PFSK-1 (cell line): ENCODE results near the gene TMEM229A.

Source experiments
- FOXP2 ChIP-seq: optimal IDR thresholded peaks from 2 replicates; pipeline ENCODE3; 2011; ENCODE audit warnings: borderline replicate concordance, control low read depth, inconsistent platforms; ENCODE audit not compliant: insufficient read depth; ENCODE audit errors: extremely low read length, extremely low read depth
- POLR2AphosphoS5 ChIP-seq: IDR thresholded peaks from 2 replicates; pipeline ENCODE4 v1.6.1; 2012; ENCODE audit warnings: low read depth, mild to moderate bottlenecking, control low read depth, low read length, moderate library complexity
- SIN3A ChIP-seq: IDR thresholded peaks from 2 replicates; pipeline ENCODE4 v1.6.1; 2012; ENCODE audit warnings: mild to moderate bottlenecking, low read length, moderate library complexity, borderline replicate concordance; ENCODE audit not compliant: insufficient read depth
- TAF1 ChIP-seq: IDR thresholded peaks from 2 replicates; pipeline ENCODE4 v1.6.1; 2012; ENCODE audit warnings: low read length, control low read depth, borderline replicate concordance; ENCODE audit not compliant: insufficient read depth
- TF ChIP-seq, protein P1 (sequence below), 2 experiments: IDR thresholded peaks; 2 replicates each; pipeline versions ENCODE4 v1.6.1 to v1.8.0; 2011 to 2012; ENCODE audit warnings: low read depth in 2 of 2, low read length in 2 of 2, control low read depth in 1 of 2, inconsistent platforms in 1 of 2, mild to moderate bottlenecking in 1 of 2, moderate library complexity in 1 of 2; ENCODE audit not compliant: insufficient read depth in 1 of 2

The TMEM229A gene

DNA sequence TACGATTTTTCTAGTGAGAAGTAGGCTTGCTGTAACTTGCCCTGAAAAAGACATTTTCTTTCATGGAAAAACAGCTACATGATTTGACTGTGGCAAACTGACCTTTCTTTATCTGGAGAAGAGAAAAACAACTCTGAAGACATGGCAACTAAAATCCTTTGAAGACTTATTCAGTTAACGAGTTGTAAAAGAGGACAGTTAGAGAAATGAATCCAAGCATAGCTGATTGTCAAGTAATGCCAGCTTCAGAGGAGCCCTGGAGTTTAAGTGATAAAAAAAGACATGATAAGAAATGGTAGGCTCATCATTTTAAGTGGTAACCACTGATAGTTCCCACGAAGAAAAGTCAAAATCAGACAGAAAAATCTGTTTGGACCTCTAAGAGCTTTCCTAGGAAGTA, 19.6 kb downstream of the TMEM229A start:
- TF ChIP-seq, protein P1, sequence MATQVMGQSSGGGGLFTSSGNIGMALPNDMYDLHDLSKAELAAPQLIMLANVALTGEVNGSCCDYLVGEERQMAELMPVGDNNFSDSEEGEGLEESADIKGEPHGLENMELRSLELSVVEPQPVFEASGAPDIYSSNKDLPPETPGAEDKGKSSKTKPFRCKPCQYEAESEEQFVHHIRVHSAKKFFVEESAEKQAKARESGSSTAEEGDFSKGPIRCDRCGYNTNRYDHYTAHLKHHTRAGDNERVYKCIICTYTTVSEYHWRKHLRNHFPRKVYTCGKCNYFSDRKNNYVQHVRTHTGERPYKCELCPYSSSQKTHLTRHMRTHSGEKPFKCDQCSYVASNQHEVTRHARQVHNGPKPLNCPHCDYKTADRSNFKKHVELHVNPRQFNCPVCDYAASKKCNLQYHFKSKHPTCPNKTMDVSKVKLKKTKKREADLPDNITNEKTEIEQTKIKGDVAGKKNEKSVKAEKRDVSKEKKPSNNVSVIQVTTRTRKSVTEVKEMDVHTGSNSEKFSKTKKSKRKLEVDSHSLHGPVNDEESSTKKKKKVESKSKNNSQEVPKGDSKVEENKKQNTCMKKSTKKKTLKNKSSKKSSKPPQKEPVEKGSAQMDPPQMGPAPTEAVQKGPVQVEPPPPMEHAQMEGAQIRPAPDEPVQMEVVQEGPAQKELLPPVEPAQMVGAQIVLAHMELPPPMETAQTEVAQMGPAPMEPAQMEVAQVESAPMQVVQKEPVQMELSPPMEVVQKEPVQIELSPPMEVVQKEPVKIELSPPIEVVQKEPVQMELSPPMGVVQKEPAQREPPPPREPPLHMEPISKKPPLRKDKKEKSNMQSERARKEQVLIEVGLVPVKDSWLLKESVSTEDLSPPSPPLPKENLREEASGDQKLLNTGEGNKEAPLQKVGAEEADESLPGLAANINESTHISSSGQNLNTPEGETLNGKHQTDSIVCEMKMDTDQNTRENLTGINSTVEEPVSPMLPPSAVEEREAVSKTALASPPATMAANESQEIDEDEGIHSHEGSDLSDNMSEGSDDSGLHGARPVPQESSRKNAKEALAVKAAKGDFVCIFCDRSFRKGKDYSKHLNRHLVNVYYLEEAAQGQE (IDR thresholded peaks at IDR 0.05; ENCODE audit: insufficient read depth in 1 of 2, low read depth in 2 of 2, low read length in 2 of 2): no peak
- no peak for TF ChIP-seq POLR2AphosphoS5
- TF ChIP-seq SIN3A: no peak

DNA sequence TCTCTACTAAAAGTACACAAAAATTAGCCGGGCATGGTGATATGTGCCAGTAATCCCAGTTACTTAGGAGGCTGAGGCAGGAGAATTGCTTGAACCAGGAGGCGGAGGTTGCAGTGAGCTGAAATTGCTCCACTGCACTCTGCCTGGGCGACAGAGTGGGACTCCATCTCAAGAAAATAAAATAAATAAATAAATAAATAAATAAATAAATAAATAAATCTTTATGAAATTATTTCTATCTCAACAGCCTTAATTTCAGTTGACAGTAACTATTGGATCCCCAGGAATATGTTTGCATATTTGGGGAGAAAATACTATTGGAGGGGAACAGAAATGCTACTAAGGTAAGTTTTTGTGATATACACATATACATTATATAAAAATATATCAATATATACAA, 20.0 kb downstream of the TMEM229A start:
- TF ChIP-seq FOXP2 (no peak), SIN3A (no peak), TAF1 (no peak), POLR2AphosphoS5 (no peak)
- TF ChIP-seq, protein P1 (IDR thresholded peaks at IDR 0.05; ENCODE audit: insufficient read depth in 1 of 2, low read depth in 2 of 2, low read length in 2 of 2): no peak

DNA sequence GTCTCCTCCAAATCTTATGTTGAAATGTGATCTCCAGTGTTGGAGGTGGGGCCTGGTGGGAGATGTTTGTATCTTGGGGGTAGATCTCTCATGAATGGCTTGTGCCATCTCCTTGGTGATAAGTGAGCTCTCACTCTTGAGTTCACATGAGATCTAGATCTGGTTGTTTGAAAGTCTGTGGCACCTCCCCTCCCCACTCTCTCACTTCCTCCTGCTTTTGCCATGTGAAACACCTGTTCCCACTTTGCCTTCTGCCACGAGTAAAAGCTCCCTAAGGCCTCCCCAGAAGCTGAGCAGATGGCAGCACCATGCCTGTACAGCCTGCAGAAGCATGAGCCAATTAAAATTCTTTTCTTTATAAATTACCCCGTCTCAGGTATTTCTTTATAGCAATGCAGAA, 23.5 kb downstream of the TMEM229A start:
- TF ChIP-seq, protein P1 (IDR thresholded peaks at IDR 0.05; ENCODE audit: insufficient read depth in 1 of 2, low read depth in 2 of 2, low read length in 2 of 2): no peak
- TF ChIP-seq FOXP2 (no peak), SIN3A (no peak), TAF1 (no peak), POLR2AphosphoS5 (no peak)

DNA sequence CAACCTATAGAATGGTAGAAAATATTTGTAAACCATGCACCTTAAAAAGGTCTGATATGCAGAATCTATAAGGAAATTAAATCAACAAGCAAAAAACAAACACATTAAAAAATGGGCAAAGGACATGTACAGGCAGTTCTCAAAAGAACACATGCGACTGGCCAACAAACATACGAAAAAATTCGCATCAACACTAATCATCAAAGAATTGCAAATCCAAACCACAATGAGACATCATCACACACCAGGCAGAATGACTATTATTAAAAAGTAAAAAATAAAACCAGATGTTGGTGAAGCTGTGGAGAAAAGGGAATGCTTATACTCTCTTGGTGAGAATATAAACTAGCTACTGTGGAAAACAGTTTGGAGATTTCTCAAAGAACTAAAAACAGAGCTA, 33.2 kb downstream of the TMEM229A start:
- no peak for TF ChIP-seq SIN3A
- no peak for TF ChIP-seq POLR2AphosphoS5

DNA sequence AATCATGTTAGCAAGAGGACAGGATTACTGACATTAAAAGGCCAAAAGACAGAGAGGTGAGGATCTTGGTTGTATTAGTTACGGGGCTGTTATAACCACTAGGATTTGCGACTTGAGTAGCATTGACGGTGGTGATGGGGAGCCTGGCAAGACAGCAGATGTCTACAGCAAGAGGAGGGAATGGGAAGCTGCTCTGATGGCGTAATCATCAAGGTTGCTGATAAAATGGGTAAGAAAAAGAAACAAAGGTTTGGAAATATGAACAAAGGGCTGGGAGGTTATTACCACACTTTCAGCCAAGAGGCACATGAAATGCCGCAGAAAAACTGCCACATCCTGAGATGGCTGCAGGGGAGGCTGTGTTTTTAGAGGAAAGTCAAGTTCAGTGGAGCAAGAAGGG, 33.9 kb downstream of the TMEM229A start:
- TF ChIP-seq TAF1 (no peak), POLR2AphosphoS5 (no peak), SIN3A (no peak), FOXP2 (no peak)
- TF ChIP-seq, protein P1 (IDR thresholded peaks at IDR 0.05; ENCODE audit: insufficient read depth in 1 of 2, low read depth in 2 of 2, low read length in 2 of 2): no peak

DNA sequence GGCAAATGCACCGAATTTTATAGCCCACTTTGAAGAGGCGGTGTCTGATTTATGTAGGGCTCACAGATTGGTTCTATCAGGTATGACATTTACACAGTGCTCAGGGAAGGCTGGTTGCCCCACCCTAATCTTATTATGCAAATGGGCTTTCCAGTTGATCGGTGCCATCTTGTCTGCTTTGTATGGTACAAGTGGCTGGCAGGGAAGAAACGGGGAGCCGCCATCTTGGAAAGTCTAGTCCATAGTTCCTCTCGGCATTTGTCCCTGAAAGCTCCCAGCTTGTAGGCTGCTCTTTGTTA, 36.6 kb downstream of the TMEM229A start:
- TF ChIP-seq FOXP2 (no peak), POLR2AphosphoS5 (no peak), TAF1 (no peak), SIN3A (no peak)
- TF ChIP-seq, protein P1 (IDR thresholded peaks at IDR 0.05; ENCODE audit: insufficient read depth in 1 of 2, low read depth in 2 of 2, low read length in 2 of 2): no peak
